Heart left ventricle (tissue), 16 donors: ENCODE results near the gene XRCC5. TPM values are rescaled to one million over a fixed set of nuclear protein-coding genes. Genes with fewer than 3 reads are reported as not detected.

ENCODE experiments used
- ATAC-seq, 4 donors: fragments of 200-7000 bp; cut with Tn5 transposase; one replicate each; pipeline ENCODE4 v1.9.1; 2020 to 2022; ENCODE audit warnings: moderate library complexity in 4 of 4, mild to moderate bottlenecking in 3 of 4, moderate number of reproducible peaks in 1 of 4
- DNase-seq, 5 donors: peaks; one replicate each; pipeline ENCODE4 v3.0.0-alpha.2; 2020
- H3K27ac ChIP-seq, 12 donors: fragments of 200-600 bp; sonication (generic) in 4 of 12; one replicate each; pipeline versions ENCODE4 v1.5.0 to v1.8.0; 2016 to 2022; ENCODE audit warnings: mild to moderate bottlenecking in 2 of 12
- H3K27me3 ChIP-seq, 9 donors: fragments of 200-600 bp; sonication (generic) in 2 of 9; one replicate each; pipeline versions ENCODE4 v1.5.1 to v1.8.0; 2016 to 2022; ENCODE audit warnings: mild to moderate bottlenecking in 3 of 9
- H3K36me3 ChIP-seq, 9 donors: fragments of 200-600 bp; sonication (generic) in 2 of 9; one replicate each; pipeline versions ENCODE4 v1.5.0 to v1.8.0; 2018 to 2022; ENCODE audit warnings: mild to moderate bottlenecking in 2 of 9
- H3K4me1 ChIP-seq, 12 donors: fragments of 200-600 bp; sonication (generic) in 4 of 12; one replicate each; pipeline versions ENCODE4 v1.5.0 to v1.8.0; 2016 to 2022; ENCODE audit warnings: mild to moderate bottlenecking in 3 of 12
- H3K4me3 ChIP-seq, 12 donors: fragments of 200-600 bp; sonication (generic) in 4 of 12; one replicate each; pipeline versions ENCODE4 v1.5.0 to v1.8.0; 2017 to 2022; ENCODE audit warnings: mild to moderate bottlenecking in 9 of 12, moderate library complexity in 4 of 12
- H3K9me3 ChIP-seq, 12 donors: fragments of 200-600 bp; sonication (generic) in 4 of 12; one replicate each; pipeline versions ENCODE4 v1.5.0 to v1.8.0; 2016 to 2022; ENCODE audit warnings: mild to moderate bottlenecking in 1 of 12
- POLR2A ChIP-seq, 2 donors: fragments of 450-650 bp; IDR thresholded peaks; one replicate each; pipeline ENCODE4 v1.6.1; 2017; ENCODE audit warnings: antibody characterized with exemption in 2 of 2, mild to moderate bottlenecking in 2 of 2, moderate library complexity in 2 of 2
- WGBS, 4 donors: extraction: QIAGEN DNeasy Blood & Tissue Kit in 2 of 4; methylation state at CpG; one replicate each; pipeline versions ENCODE4 v1.1.5 to v1.1.7; 2013 to 2018; 5-methylcytosine and 5-hydroxymethylcytosine counted together
- intact Hi-C, 10 donors: fragments of 100-400 bp; cut with DNase I; formaldehyde crosslinking; loops; one replicate each; pipeline versions ENCODE4 v1.11.1 to v1.14.2; 2022
- polyA plus RNA-seq, 2 donors: library from polyadenylated mRNA; stranded (reverse); fragments of 200-250 nt; gene quantifications; one replicate each; pipeline ENCODE4 v1.2.3, GENCODE V29; 2013
- total RNA-seq, 9 donors: library from RNA; depleted of rRNA in 2 of 9; stranded (reverse); fragments of >200 nt in 2 of 9; fragmentation: NEBNext Ultra II Directional in 3 of 9; extraction: Animal tissue kit (Norgen Biotek cat#: 25700) in 3 of 9; gene quantifications; one replicate each; pipeline versions ENCODE4 v1.1.0 to v1.2.4, GENCODE V29; 2016 to 2023
- TF ChIP-seq, protein P1 (sequence below), 12 donors: fragments of 200-600 bp; sonication (generic) in 4 of 12; IDR thresholded peaks; one replicate each; pipeline versions ENCODE4 v1.5.0 to v1.8.0; 2018 to 2022; ENCODE audit warnings: antibody characterized with exemption in 12 of 12, mild to moderate bottlenecking in 5 of 12
- donor health status: ischemic (EF 13 %, LVEDD 7.1; RV severe dilation, severe dysfunction).
- donor health status: healthy with polysubstance abuse.
- donor health status: DM: no; HTN: yes; CAD: no.
- donor health status: DM: no; HTN: no; CAD: no.
- donor health status: ischemic (EF 25% LVEDD 6.9; RV normal size, moderate dysfunction).
- donor health status: ischemic (EF 25% LVEDD 5.7; RV mildly dilated, moderate dysfunction).
- donor health status: healthy.
- donor health status: DM: yes; HTN: yes; CAD: no.
- donor health status: ischemic (EF 35%, LVEDD 5.7; RV mildly dilated, moderate dysfunction).
- donor health status: nonischemic (EF 11% LVEDD 7.7; RV severe dilation, severe dysfunction).
- donor health status: DM: yes; HTN: yes; CAD: no.
- donor health status: PGD.
- donor health status: ischemic (EF 29% LVEDD 5.4; RV normal size, mild dysfunction).
- donor health status: nonischemic (EF 23%, LVEDD 6.1; RV moderate dilation, normal function).

XRCC5 gene
- total and polyA plus RNA-seq, 11 donors = 40.0 to 197 (median 126) TPM

DNA sequence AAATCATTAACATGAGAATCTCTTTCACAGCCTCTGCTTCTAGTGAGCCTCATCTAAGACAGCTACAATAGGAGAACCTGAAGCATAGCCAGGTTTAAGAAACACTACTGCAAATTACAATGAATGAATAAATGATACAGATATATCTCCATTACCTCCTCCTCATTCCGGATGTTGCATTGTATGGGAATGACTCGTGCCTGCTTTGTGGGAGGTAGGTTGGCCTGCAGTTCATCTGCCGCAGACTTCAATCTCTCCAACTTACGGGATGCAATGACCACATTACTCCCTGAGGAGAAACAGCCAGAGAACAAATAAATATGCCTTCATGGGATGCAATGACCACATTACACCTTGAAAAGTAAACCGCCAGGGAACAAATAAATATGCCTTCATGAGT lies 42.9 kb upstream of the XRCC5 start:
- intact Hi-C loops = no loop called here
- H3K4me1 ChIP-seq = no peaks in the 10 kb centered on the region
- H3K36me3 ChIP-seq = peaks cover 0 to 41% (median 25%) of the 10 kb centered on the region in 9 donors
- H3K27me3 ChIP-seq = no peaks in the 10 kb centered on the region
- H3K27ac ChIP-seq = no peak overlapping the region
- ATAC-seq (no peak), DNase-seq (no peak)
- no peak overlapping the region for H3K4me3 ChIP-seq
- TF ChIP-seq, protein P1, sequence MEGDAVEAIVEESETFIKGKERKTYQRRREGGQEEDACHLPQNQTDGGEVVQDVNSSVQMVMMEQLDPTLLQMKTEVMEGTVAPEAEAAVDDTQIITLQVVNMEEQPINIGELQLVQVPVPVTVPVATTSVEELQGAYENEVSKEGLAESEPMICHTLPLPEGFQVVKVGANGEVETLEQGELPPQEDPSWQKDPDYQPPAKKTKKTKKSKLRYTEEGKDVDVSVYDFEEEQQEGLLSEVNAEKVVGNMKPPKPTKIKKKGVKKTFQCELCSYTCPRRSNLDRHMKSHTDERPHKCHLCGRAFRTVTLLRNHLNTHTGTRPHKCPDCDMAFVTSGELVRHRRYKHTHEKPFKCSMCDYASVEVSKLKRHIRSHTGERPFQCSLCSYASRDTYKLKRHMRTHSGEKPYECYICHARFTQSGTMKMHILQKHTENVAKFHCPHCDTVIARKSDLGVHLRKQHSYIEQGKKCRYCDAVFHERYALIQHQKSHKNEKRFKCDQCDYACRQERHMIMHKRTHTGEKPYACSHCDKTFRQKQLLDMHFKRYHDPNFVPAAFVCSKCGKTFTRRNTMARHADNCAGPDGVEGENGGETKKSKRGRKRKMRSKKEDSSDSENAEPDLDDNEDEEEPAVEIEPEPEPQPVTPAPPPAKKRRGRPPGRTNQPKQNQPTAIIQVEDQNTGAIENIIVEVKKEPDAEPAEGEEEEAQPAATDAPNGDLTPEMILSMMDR (IDR thresholded peaks at IDR 0.05) = no peak
- TF ChIP-seq POLR2A (IDR thresholded peaks at IDR 0.05) = no peak
- no peaks in the 10 kb centered on the region for H3K9me3 ChIP-seq
- WGBS, 4 donors = 83 to 89% (median 86%) methylated on average over 5 of the region's 5 CpGs

DNA sequence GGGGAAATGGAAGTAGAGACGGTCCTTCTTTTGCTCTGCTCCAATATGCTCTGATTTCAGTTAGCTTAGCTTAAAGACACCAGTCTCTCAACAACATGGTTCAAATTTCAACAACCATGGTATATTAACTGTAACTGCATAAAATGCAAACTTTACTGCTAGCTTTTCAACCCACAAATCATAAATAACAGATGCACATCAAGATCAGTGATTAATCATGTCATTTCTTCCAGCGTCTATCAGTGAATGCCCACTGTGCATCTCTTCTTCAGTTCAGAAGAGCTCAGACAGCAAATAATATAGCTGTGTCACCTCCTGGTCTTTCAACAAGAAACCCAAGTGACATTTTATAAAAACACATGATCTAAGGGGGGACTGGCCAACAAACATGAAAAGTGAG lies 40.1 kb upstream of the XRCC5 start:
- no peak overlapping the region for H3K4me3 ChIP-seq
- peaks cover 0 to 4% (median 0%) of the 10 kb centered on the region in 12 donors for H3K9me3 ChIP-seq
- intact Hi-C loops = no loop called here
- H3K27me3 ChIP-seq = no peaks in the 10 kb centered on the region
- H3K36me3 ChIP-seq = peaks cover 0 to 24% (median 22%) of the 10 kb centered on the region in 9 donors
- H3K27ac ChIP-seq = no peak overlapping the region
- TF ChIP-seq POLR2A (IDR thresholded peaks at IDR 0.05) = no peak
- TF ChIP-seq, protein P1 (IDR thresholded peaks at IDR 0.05) = no peak
- no peak for ATAC-seq
- WGBS, 4 donors = 89 to 95% (median 92%) methylated on average over 2 of the region's 2 CpGs
- no peaks in the 10 kb centered on the region for H3K4me1 ChIP-seq
- no peak for DNase-seq

DNA sequence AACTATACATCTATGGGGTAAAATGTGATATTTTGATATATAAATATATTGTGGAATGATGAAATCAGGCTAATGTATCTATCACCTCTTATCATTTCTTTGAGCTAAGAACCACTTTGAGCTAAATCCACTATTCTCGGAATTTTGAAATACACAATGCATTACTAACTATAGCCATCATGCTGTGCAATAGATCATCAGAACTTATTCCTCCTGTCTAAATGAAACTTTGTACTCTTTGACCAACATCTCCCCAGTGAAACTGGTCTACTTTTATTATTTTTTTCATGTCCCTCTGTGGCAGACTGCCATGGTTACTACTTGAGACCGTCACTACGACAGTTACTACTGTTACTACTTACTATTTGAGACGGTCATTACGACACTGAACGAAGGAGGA lies 39.0 kb upstream of the XRCC5 start:
- Histone ChIP-seq H3K27me3 (no peaks in the 10 kb centered on the region), H3K4me3 (no peak overlapping the region), H3K4me1 (no peaks in the 10 kb centered on the region), H3K27ac (no peak overlapping the region), H3K9me3 (peaks cover 0 to 4% (median 0%) of the 10 kb centered on the region in 12 donors), H3K36me3 (peaks cover 0 to 16% (median 12%) of the 10 kb centered on the region in 9 donors)
- WGBS, 4 donors = 89 to 94% (median 91%) methylated on average over 6 of the region's 6 CpGs
- ATAC-seq (no peak), DNase-seq (no peak)
- intact Hi-C loops = no loop called here
- TF ChIP-seq, protein P1 (IDR thresholded peaks at IDR 0.05) = no peak
- TF ChIP-seq POLR2A (IDR thresholded peaks at IDR 0.05) = no peak

DNA sequence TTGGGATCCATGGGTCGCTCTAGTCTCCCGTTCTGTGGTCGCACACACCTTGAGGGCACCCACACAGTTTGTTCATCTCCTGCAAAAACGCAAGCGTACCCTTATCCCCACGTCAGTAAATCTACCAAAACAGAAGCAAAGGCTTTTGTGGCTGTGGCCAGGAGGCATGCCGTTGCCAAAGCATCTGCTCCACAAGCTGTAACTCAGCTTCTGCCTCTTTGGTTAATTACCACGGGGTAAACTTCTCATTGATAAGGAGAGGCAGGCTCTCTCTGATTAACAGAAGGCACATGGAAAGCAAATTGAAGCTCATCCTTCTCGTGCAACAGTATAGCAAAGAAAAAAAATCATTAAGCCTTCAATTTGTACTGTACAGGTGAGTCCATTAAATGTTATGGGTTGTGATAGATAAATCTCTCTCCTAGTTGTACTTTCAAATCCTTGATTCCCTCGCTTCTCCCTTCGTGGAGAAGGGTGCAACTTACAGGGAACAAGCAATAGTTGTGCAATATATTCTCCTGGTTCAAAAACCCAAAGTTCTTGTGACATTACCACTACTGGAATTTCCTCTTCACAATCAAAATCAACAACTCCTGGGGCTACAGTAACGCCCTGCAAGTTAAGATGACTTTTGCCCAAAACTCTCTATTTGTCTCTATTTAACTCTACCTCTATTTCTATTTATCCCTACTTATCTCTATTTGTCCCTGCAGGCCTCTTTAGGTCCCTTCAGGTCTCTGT lies 37.9 kb upstream of the XRCC5 start:
- Histone ChIP-seq H3K9me3 (peaks cover 0 to 4% (median 0%) of the 10 kb centered on the region in 12 donors), H3K36me3 (peaks cover 0 to 5% (median 1%) of the 10 kb centered on the region in 9 donors), H3K4me1 (no peaks in the 10 kb centered on the region), H3K27ac (no peak overlapping the region), H3K27me3 (no peaks in the 10 kb centered on the region), H3K4me3 (no peak overlapping the region)
- no peak for DNase-seq
- ATAC-seq = no peak
- 79 to 89% (median 85%) methylated on average over 12 of the region's 12 CpGs for WGBS, 4 donors
- intact Hi-C loops = no loop called here
- TF ChIP-seq, protein P1 (IDR thresholded peaks at IDR 0.05) = no peak
- no peak for TF ChIP-seq POLR2A (IDR thresholded peaks at IDR 0.05)
